CD4-positive, alpha-beta T cell treated with Interleukin-6 for 4 hours (primary cell): Measurements from ENCODE around the gene SH2D3C.
"Not testable (repeated sequence)": the region's sequence is repeated elsewhere in the genome, so short reads cannot be mapped to it uniquely, and the experiment has no call there.

ENCODE experiments used
- DNase-seq: peaks from one replicate; pipeline ENCODE4 v3.0.0-alpha.2; 2020; ENCODE audit warnings: mixed read lengths

The SH2D3C gene

DNA sequence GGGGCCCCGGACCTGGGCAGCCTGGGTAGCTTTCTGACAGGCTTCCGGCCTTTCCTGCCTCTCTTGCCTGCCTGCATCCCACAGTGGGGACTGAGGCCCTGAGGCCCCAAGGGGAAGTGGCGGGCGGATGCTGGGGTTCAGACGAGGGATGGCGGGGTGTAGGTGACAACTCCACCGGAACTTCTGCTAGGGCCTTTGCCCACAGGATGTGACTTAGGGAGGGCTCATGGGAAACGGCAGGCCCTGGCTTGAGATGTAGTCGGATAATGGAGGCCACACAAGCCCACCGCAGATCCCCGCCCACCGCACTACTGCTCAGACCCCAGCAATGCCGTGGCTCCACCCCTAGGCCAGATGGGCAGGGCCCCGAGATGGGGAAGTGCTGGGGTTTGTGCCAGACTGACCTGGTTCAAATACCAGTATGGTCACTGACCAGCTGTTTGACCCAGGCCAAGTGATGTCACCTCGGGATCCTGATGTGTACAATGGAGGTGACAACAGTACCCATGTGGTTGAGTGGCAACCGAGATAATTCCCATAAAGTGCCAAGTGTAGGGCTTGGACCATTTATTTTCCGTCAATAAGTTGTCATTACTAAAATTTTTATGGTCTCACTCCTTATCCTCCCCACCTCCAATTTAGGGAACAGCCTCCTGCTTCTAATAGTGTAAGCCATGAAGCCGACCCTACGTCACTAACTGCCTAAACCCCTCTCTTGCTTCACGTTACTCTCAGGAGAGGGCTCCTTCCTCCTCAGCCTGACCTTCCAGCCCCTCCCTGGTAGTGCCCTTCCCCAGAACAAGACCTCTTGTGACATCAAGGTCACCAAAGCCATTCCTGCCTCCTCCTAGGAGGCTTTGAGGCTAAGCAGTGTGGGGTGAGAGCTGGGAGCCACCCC is 4.9 kb upstream of the SH2D3C start:
- DNase-seq = peak; percentile 80

DNA sequence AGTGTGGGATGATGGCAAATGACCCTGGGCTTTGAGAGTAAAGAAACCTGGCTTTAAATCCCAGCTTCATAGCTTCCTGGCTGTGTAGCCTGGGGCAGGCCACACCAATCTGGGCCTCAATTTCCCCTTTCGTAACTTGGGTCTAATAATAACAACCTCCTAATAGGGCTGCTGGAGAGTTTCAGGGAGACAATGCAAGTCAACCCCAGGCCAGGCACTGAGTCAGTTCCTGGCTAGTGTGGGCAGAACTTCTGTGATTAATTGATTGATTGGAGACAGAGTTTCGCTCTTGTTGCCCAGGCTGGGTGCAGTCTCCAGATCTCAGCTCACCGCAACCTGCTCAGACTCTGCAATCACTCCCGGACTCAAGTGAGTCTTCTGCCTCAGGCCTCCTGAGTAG is 3.3 kb upstream of the SH2D3C start:
- no peak for DNase-seq

DNA sequence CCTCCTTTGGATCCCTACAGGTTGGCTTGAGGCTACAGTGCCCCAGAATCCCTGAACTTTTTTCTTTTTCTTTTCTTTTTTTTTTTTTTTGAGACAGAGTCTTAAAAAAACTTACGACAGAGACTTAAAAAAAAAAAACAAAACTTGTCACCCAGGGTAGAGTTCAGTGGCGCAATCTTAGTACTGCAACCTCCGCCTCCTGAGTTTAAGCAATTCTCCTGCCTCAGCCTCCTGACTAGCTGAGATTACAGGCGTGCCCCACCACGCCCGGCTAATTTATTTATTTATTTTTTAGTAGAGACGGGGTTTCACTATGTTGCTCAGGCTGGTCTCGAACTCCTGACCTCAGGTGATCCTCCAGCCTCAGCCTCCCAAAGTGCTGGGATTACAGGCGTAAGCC is 2.4 kb upstream of the SH2D3C start:
- not testable (repeated sequence) for DNase-seq

GRCh38 chr9:127780126-127780885 is 1.8 kb upstream of the SH2D3C start:
- DNase-seq = peak; percentile 35

DNA sequence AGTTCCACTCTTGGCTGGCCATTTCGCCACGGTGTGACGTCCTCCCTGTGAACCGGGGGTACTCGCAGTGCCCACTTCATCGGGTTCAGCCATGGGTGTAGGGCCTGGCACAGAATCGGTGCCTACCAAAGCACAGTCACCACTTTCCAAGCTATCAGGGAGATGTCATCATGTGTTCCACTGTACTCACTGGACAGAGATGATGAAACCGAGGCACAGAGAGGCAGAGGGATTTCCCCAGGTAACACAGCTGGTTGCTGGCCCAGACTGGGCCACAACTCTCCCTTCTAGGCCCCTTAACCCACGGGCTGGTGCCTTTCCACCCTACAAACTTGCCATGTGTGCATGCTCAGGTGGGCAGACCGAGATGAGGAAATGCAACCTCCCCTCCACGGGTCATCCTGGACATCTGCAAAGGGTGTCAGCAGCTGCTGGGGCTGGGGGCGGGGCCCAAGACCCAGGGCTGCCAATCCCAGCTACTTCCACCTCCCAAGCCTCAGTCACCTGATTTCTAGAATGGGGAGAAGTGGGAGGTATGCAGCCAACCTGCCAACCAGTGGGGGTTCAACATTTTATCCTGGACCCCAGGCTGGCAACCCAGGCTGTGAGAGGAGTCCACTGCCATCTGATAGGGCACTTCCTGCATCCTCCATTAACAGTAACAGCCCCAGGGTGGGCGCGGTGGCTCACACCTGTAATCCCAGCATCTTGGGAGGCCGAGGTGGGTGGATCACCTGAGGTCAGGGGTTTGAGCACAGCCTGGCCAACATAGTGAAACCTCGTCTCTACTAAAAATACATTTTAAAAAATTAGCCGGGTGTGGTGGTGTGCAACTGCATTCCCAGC is 893 bp upstream of the SH2D3C start:
- peak; percentile 38 for DNase-seq

DNA sequence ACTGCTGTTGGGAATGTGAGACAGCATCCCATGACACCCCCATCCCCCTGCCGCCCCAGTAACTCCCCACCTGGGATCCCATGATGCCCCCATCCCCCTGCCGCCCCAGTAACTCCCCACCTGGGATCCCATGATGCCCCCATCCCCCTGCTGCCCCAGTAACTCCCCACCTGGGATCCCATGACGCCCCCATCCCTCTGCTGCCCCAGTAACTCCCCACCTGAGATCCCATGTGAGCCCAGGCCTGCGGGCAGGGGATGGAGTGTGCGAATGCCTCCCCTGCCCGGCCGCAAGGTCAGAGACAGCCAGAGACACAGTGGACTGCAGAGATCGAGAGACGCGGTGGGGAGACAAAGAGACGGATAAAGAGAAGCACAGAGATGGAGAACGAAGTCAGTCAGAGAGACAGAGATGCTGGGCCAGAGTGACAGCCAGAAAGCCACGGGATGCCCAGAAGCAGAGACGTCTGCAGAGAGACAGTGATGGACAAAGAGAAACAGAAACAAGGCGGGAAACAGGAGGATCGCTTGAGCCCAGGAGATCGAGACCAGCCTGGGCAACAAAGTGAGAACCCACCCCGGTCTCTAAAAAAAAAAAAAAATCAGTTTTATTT is 992 bp downstream of the SH2D3C start:
- DNase-seq = peak; percentile 29

DNA sequence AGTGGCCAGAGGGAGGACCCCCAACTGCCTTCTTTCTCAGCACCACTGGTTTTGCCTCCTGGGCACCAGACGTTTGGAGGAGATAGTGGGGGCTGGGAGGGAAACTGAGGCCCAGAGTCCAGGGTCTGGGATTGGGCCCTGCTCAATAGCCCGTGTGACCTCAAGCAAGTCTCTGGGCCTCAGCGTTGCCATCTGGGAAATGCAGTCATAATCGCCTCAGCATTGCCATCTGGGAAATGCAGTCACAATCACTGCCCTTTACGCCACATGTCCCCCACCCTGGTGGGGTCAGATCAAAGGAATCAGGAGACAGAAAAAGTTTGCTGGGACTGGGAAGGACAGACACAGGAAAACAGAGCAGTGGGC is 1.6 kb downstream of the SH2D3C start:
- no peak for DNase-seq

GRCh38 chr9:127776195-127776923 is 2.1 kb downstream of the SH2D3C start:
- peak; percentile 87 for DNase-seq

DNA sequence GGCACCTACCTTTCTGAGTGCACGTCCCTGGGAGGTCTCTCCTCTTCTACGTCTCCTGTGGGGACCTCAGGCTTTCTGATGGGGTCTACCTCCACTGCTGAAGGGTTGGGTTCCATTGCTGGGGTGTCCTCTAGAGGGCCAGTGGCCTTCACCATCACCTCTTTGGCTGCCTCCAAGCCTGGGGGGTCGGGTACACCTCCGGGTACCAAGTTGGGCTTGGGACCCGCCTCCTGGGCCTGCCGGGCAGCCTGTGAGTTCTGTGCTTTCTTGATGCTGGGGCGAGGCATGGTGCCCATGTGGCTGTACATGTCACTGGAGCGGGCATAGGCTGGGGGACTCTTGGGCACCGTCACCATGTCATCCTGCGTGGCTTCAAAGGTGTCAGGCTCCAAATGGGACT is 4.5 kb downstream of the SH2D3C start:
- DNase-seq = no peak

DNA sequence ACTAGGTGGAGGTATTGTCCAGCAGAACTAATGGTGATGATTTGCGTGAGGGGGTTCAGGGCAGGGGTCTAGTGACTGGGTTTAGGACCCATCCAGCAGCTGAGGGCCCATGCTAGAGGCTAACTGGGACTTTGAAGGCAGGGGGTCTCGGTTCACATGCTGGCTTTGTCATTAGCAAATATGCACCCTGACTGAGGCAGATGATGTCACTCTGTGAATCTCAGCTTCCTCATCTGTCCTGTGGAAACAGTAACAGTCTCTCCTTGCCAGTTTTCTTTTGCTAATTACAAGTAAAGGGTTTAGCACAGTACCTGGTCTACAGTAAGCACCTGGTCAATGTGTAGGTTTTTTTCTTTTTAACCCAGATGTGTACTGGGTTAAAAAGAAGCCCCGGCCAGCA is 5.2 kb downstream of the SH2D3C start:
- DNase-seq = no peak

GRCh38 chr9:127772603-127773002 is 5.9 kb downstream of the SH2D3C start:
- DNase-seq = no peak

DNA sequence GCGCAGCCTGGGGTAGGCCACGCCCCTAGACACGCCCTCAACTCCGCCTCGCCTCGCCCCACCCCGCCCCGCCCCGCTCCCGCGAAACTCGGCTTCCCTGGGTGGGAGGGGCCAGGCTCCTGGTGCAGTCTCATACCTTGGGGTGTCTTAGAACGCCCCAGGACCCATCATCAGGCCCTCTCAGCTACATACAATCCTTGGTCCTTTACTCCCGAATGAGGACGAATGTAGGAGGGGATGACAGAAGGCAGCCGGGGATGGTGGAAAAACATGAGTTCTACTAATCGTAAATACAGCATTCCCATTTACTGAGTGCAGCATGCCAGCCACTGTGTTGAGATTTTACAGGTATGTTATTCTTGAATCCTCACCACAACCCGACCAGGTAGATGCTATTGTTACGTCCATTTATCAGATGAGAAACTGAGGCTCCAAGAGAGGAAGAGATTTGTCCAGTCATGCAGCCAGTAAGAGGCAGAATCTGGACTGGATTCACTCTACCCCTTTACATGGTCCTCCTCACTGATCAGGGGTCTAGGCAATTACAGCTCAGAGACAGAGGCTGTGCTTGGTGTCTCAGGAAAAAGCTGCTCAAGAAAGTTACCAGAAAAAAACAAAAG is 6.8 kb downstream of the SH2D3C start:
- DNase-seq = no peak

GRCh38 chr9:127770905-127771569 is 7.4 kb downstream of the SH2D3C start:
- peak; percentile 99 for DNase-seq

GRCh38 chr9:127770583-127770904 is 7.9 kb downstream of the SH2D3C start:
- no peak for DNase-seq

DNA sequence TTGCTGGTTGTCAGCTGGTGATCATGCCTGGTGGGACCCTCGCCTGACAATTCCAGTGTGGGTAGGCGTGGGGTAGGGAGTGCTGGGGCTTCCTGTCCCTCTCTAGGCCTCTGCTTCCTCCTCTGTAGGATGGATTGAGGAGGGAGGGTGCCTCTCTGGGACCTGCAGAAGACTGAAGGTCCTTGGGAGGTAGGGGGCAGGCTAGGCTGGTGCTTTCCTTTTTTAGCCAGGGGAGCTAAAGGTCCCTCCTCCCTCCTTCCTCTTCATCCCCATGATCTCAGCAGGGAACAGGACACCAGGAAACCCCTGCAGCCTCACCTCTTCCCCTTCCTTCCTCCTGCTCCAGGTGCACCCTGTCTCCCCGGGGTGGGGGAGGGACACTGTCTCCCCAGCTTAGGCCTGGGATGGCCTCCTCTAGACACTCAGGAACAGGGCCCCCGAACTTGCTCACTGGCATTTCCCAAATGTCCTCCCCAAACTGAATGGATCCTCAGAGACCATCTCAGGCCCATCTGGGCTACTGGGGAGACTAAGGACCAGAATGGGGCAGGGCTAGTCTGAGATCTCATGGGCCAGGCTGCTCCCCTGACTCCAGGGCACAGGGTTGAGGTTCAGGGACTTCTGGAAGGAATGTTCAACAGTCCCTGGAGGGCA is 8.4 kb downstream of the SH2D3C start:
- DNase-seq = no peak

DNA sequence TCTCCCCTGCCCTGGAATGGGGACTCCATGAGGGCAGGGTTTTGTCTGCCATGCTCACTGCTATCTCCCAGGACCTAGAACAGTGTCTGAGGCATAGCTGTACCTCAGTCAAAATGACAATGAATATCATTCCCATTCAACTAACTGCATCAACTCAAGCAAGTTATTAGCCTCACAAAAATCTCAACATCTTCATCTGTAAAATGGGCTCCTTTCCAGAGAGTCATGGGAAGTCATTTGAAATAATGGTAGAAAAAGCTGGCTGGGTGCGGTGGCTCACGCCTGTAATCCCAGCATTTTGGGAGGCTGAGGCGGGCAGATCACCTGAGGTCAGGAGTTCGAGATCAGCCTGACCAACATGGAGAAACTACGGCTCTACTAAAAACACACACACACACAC is 9.4 kb downstream of the SH2D3C start:
- DNase-seq = no peak

DNA sequence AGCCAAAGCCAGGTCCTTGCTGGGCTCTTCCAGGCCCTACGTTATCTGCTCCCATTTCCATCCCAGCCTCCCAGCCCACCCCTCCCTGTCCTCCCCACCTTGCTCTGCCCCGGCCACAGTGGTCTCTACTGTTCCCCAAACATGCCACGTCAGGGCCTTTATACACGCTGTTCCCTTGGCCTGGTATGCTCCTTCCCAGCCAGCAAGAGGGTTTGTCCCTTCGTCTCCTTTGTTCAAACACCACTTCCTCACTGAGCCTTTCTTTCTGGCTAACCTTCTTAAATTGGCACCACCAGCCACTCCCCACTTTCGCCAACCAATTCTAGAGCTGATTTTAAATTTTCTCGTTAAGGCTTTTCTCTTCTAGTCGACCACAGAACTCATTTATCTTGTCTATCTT is 9.8 kb downstream of the SH2D3C start:
- DNase-seq = no peak

- no peak for DNase-seq
Measured at GRCh38 chr9:127767909-127768331, 10.5 kb downstream of the SH2D3C start.

GRCh38 chr9:127767410-127767809 is 11.1 kb downstream of the SH2D3C start:
- DNase-seq = peak; percentile 52

GRCh38 chr9:127765418-127765817 is 13.0 kb downstream of the SH2D3C start:
- DNase-seq = no peak
